Measurements from ENCODE around the gene SYK.

DNA sequence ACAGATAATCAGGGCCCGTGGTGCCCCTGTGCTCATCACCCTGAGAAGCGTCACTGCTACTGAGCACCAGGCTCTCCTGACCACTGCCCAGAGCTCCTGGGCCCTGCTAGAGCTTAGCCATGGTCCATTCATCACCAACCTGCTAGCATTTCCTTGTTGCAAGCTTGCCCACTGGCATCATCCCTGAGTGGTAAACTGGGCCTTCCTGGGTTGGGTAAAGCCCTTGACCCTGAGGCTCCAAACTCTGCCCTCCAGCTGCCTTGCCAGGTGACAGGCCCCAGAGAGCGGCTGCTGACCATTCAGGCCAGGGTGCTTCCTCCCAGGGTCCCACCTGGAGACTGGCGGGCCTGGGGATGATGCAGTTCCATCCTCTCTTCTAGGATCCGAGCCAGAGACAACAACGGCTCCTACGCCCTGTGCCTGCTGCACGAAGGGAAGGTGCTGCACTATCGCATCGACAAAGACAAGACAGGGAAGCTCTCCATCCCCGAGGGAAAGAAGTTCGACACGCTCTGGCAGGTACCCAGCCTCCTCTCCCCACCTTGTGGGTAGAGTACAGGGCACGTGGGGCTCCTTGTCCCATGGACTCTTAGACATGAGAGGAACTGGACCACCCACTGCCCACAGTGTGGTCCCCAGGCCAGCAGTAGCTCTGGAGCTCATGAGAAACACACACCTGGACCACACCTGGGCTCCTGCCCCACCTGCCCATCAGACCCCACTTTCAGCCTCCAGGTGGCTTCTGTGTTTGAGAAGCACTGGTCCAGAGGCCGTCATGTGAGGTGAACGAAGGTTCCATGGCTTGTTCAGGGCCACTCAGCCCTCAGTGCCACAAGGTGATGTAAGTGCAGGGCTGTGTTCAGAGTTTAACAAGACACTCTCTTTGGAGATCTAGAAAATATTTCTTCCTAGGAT, 60.5 kb downstream of the SYK start:
- TF ChIP-seq, protein P1, sequence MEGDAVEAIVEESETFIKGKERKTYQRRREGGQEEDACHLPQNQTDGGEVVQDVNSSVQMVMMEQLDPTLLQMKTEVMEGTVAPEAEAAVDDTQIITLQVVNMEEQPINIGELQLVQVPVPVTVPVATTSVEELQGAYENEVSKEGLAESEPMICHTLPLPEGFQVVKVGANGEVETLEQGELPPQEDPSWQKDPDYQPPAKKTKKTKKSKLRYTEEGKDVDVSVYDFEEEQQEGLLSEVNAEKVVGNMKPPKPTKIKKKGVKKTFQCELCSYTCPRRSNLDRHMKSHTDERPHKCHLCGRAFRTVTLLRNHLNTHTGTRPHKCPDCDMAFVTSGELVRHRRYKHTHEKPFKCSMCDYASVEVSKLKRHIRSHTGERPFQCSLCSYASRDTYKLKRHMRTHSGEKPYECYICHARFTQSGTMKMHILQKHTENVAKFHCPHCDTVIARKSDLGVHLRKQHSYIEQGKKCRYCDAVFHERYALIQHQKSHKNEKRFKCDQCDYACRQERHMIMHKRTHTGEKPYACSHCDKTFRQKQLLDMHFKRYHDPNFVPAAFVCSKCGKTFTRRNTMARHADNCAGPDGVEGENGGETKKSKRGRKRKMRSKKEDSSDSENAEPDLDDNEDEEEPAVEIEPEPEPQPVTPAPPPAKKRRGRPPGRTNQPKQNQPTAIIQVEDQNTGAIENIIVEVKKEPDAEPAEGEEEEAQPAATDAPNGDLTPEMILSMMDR (conservative IDR thresholded peaks at IDR 0.05; ENCODE audit: low read length): no peak
- no peak for TF ChIP-seq EZH2phosphoT487 (IDR thresholded peaks at IDR 0.05; ENCODE audit: borderline replicate concordance)
